ENCODE measurements around the gene ADSL.

DNA sequence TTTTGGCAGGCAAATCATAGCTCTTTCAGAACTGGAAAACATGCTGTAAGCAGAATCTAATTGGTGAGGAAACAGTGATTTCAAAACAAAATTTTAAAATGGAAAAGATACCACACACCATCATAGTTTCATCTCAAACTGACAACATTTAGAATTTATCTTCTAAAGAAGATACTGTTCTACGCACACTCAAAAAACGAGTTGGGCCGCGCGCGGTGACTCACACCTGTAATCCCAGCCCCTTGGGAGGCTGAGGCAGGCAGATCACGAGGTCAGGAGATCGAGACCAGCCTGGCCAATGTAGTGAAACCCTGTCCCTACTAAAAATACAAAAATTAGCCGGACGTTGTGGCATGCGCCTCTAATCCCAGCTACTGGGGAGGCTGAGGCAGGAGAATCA, 44.2 kb upstream of the ADSL start:
- TF ChIP-seq, protein P1, sequence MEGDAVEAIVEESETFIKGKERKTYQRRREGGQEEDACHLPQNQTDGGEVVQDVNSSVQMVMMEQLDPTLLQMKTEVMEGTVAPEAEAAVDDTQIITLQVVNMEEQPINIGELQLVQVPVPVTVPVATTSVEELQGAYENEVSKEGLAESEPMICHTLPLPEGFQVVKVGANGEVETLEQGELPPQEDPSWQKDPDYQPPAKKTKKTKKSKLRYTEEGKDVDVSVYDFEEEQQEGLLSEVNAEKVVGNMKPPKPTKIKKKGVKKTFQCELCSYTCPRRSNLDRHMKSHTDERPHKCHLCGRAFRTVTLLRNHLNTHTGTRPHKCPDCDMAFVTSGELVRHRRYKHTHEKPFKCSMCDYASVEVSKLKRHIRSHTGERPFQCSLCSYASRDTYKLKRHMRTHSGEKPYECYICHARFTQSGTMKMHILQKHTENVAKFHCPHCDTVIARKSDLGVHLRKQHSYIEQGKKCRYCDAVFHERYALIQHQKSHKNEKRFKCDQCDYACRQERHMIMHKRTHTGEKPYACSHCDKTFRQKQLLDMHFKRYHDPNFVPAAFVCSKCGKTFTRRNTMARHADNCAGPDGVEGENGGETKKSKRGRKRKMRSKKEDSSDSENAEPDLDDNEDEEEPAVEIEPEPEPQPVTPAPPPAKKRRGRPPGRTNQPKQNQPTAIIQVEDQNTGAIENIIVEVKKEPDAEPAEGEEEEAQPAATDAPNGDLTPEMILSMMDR (IDR thresholded peaks at IDR 0.05): no peak
- TF ChIP-seq POLR2A (IDR thresholded peaks at IDR 0.05): no peak
